Colonic mucosa (tissue), 4 donors: ENCODE measurements around the gene DAB1. TPM values are rescaled to one million over a fixed set of nuclear protein-coding genes. Genes with fewer than 3 reads are reported as not detected.

Experiments used
- DNase-seq: peaks from one replicate; pipeline ENCODE4 v3.0.0-alpha.2; 2020
- H3K27ac ChIP-seq: fragments of 200-600 bp; one replicate; pipeline ENCODE4 v1.8.0; 2021
- H3K27me3 ChIP-seq: fragments of 200-600 bp; one replicate; pipeline ENCODE4 v1.8.0; 2021
- H3K36me3 ChIP-seq: fragments of 200-600 bp; one replicate; pipeline ENCODE4 v1.8.0; 2021
- H3K4me1 ChIP-seq: fragments of 200-600 bp; one replicate; pipeline ENCODE4 v1.8.0; 2021; ENCODE audit warnings: mild to moderate bottlenecking
- H3K4me3 ChIP-seq: fragments of 200-600 bp; one replicate; pipeline ENCODE4 v1.8.0; 2021
- H3K9ac ChIP-seq, 2 donors: one replicate each; pipeline ENCODE4 v1.7.0; 2013; ENCODE audit warnings: control low read depth in 2 of 2, low read depth in 2 of 2, low read length in 2 of 2
- H3K9me3 ChIP-seq: fragments of 200-600 bp; one replicate; pipeline ENCODE4 v1.8.0; 2021
- intact Hi-C: fragments of 100-400 bp; cut with DNase I; formaldehyde crosslinking; loops from one replicate; pipeline ENCODE4 v1.14.1; 2022
- total RNA-seq, 2 donors: library from RNA; stranded (reverse); fragmentation: NEBNext Ultra II Directional in 1 of 2; extraction: Animal tissue kit (Norgen Biotek cat#: 25700) in 1 of 2; gene quantifications; one replicate each; pipeline ENCODE4 v1.2.1, GENCODE V29; 2021
- TF ChIP-seq, protein P1 (sequence below): fragments of 200-600 bp; IDR thresholded peaks from one replicate; pipeline ENCODE4 v1.8.0; 2022; ENCODE audit warnings: antibody characterized with exemption, mild to moderate bottlenecking
- donor health status: healthy.
- donor health status: DM: no; HTN: no; CAD: no.
- donor health status: DM: no; HTN: no; CAD: no.

The DAB1 gene
- total RNA-seq, 2 donors from 2014 or later: 0.42 TPM; not detected in 1

GRCh38 chr1:57377339-57378139 is 46.3 kb downstream of the DAB1 start:
- Histone ChIP-seq H3K36me3 (no peaks in the 10 kb centered on the region), H3K27ac (no peak overlapping the region), H3K9ac (no peak overlapping the region), H3K9me3 (no peaks in the 10 kb centered on the region), H3K27me3 (no peaks in the 10 kb centered on the region), H3K4me1 (no peaks in the 10 kb centered on the region), H3K4me3 (no peak overlapping the region)
- no peak for DNase-seq
- TF ChIP-seq, protein P1, sequence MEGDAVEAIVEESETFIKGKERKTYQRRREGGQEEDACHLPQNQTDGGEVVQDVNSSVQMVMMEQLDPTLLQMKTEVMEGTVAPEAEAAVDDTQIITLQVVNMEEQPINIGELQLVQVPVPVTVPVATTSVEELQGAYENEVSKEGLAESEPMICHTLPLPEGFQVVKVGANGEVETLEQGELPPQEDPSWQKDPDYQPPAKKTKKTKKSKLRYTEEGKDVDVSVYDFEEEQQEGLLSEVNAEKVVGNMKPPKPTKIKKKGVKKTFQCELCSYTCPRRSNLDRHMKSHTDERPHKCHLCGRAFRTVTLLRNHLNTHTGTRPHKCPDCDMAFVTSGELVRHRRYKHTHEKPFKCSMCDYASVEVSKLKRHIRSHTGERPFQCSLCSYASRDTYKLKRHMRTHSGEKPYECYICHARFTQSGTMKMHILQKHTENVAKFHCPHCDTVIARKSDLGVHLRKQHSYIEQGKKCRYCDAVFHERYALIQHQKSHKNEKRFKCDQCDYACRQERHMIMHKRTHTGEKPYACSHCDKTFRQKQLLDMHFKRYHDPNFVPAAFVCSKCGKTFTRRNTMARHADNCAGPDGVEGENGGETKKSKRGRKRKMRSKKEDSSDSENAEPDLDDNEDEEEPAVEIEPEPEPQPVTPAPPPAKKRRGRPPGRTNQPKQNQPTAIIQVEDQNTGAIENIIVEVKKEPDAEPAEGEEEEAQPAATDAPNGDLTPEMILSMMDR: no peak
- intact Hi-C loops: no loop called here

DNA sequence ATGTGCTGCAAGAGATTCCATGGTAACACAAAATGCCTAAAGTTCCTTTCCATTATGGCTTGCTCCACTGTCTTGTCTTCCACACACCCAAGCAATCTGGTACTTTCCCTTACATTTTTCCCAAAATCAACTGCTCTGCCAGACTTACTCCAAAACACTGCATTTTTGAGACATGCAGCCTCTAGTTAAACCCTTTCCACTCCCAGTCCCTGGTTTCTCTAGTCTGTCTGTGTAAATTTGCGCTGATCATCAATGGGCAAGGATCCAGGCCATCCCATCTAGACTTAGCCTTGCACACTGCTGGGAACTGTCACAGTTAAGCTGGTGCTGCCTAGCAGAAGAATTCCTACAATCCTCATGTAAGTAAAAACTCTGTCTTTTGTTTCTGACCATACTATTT is 47.8 kb downstream of the DAB1 start:
- Histone ChIP-seq H3K4me1 (no peaks in the 10 kb centered on the region), H3K4me3 (no peak overlapping the region), H3K36me3 (no peaks in the 10 kb centered on the region), H3K27me3 (no peaks in the 10 kb centered on the region), H3K27ac (no peak overlapping the region), H3K9me3 (no peaks in the 10 kb centered on the region), H3K9ac (no peak overlapping the region)
- TF ChIP-seq, protein P1: no peak
- no peak for DNase-seq
- intact Hi-C loops: no loop called here

DNA sequence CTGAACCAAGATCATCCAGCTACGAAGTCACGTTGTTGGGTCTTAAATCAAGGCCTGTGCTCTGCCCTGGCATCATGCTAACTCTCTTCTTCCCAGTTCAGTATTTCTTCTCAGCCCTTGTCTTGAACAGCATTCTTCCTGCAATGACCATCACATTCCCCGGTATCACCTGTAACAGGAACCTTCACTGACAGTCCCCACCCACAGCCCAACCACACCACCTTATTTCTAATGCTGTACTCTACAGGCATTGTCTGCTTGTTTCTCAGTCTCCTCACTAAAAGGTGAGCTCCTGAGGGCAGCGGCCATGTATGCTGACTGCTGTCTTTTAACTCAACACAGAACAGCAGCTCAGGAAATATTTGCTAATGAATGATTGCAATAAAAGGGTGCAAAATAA is 54.0 kb downstream of the DAB1 start:
- Histone ChIP-seq H3K4me1 (no peaks in the 10 kb centered on the region), H3K36me3 (no peaks in the 10 kb centered on the region), H3K4me3 (no peak overlapping the region), H3K9ac (no peak overlapping the region), H3K27ac (no peak overlapping the region), H3K9me3 (no peaks in the 10 kb centered on the region), H3K27me3 (no peaks in the 10 kb centered on the region)
- TF ChIP-seq, protein P1: no peak
- intact Hi-C loops: no loop called here
- no peak for DNase-seq

DNA sequence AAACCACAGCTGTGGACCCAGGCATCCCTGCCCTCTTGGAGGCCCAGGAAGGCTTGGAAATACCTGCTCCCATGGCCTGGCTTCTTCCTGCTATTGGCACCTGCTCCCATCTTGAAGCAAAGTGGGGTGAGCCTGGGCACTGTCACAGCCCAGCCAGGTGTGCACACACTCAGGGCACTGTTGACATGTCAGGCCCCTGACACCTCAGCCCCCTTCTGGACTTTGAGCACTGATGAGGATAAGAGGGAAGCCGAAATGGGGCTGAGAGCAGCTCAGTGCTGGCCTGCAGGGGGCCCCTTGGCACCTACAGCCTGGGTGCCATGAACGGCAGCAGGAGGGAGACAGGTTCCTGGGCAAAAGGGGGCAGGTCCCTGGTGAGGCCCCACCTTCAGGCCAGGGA is 55.9 kb downstream of the DAB1 start:
- Histone ChIP-seq H3K36me3 (no peaks in the 10 kb centered on the region), H3K27ac (no peak overlapping the region), H3K9ac (no peak overlapping the region), H3K27me3 (no peaks in the 10 kb centered on the region), H3K9me3 (no peaks in the 10 kb centered on the region), H3K4me1 (no peaks in the 10 kb centered on the region), H3K4me3 (no peak overlapping the region)
- intact Hi-C loops: no loop called here
- TF ChIP-seq, protein P1: no peak
- DNase-seq: no peak

DNA sequence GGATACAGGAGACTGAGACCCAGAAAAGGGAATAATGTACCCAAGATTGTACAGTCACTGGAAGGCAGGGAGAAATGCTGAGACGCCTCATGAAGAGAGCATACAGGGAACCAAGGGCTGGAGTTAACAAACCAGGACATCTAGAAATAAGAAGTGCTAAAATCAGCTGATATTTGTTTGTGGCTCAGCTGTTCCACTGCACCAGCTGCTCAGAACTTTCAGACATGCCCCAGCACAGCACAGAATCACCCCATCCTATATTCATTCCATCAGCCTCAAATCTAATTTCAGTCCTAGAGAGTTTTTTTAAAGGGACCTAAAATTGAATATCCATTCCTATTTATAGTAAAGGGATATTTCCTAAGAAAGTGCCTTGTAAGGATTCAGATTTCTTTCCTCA is 60.2 kb downstream of the DAB1 start:
- intact Hi-C loops: no loop called here
- no peaks in the 10 kb centered on the region for H3K4me1 ChIP-seq
- TF ChIP-seq, protein P1: no peak

More for the DNA sequence above, 60.2 kb downstream of the DAB1 start:
- no peaks in the 10 kb centered on the region for H3K36me3 ChIP-seq
- H3K27ac ChIP-seq: no peak overlapping the region
- no peak overlapping the region for H3K9ac ChIP-seq
- no peaks in the 10 kb centered on the region for H3K9me3 ChIP-seq
- H3K27me3 ChIP-seq: no peaks in the 10 kb centered on the region
- DNase-seq: no peak
- H3K4me3 ChIP-seq: no peak overlapping the region
